DMS79 (cell line): ENCODE data around the gene TIAM2.
"Not testable (repeated sequence)": the region's sequence is repeated elsewhere in the genome, so short reads cannot be mapped to it uniquely, and the experiment has no call there.

ENCODE experiments used
- DNase-seq: peaks from one replicate; lab custom pipeline; 2025; lab: John Stamatoyannopoulos, UW

Gene TIAM2

GRCh38 chr6:154995254-154996015 lies at the start of gene TIAM2:
TIAM2 (plus strand) TSS chr6:154995315; CDS start chr6:155129224, 133,909 bp downstream.
- no peak for DNase-seq

- DNase-seq = no peak
Observed at GRCh38 chr6:154950979-154951344, 44.2 kb upstream of the TIAM2 start.

GRCh38 chr6:154951345-154952200 lies 43.5 kb upstream of the TIAM2 start:
- DNase-seq = peak; percentile 15

- no peak for DNase-seq
Observed at GRCh38 chr6:154953644-154954043, 41.5 kb upstream of the TIAM2 start.

GRCh38 chr6:154954347-154954746 lies 40.8 kb upstream of the TIAM2 start:
- DNase-seq = no peak

GRCh38 chr6:154956771-154957522 lies 38.2 kb upstream of the TIAM2 start:
- DNase-seq = no peak

GRCh38 chr6:154958469-154958868 lies 36.6 kb upstream of the TIAM2 start:
- DNase-seq = no peak

- no peak for DNase-seq
Observed at GRCh38 chr6:154960299-154960843, 34.7 kb upstream of the TIAM2 start.

- no peak for DNase-seq
Observed at GRCh38 chr6:154960854-154961530, 34.1 kb upstream of the TIAM2 start.

- no peak for DNase-seq
Observed at GRCh38 chr6:154962753-154963152, 32.4 kb upstream of the TIAM2 start.

- not testable (repeated sequence) for DNase-seq
Observed at GRCh38 chr6:154966065-154966770, 28.9 kb upstream of the TIAM2 start.

- peak; percentile 14 for DNase-seq
Observed at GRCh38 chr6:154969796-154970195, 25.3 kb upstream of the TIAM2 start.

- DNase-seq = no peak
Observed at GRCh38 chr6:154974485-154975149, 20.5 kb upstream of the TIAM2 start.

- DNase-seq = no peak
Observed at GRCh38 chr6:154977588-154977987, 17.5 kb upstream of the TIAM2 start.

- DNase-seq = no peak
Observed at GRCh38 chr6:154980273-154981078, 14.6 kb upstream of the TIAM2 start.

GRCh38 chr6:154981079-154981870 lies 13.8 kb upstream of the TIAM2 start:
- no peak for DNase-seq

- no peak for DNase-seq
Observed at GRCh38 chr6:154984146-154984545, 11.0 kb upstream of the TIAM2 start.

- DNase-seq = no peak
Observed at GRCh38 chr6:154986787-154987235, 8.3 kb upstream of the TIAM2 start.

- no peak for DNase-seq
Observed at GRCh38 chr6:154989448-154989847, 5.7 kb upstream of the TIAM2 start.
